Measurements from ENCODE around the gene MUS81. TPM values are rescaled to one million over a fixed set of nuclear protein-coding genes. Genes with fewer than 3 reads are reported as not detected.
A peak's percentile ranks its signal among the peaks of the same experiment; 100 is the strongest.

The MUS81 gene
- total and polyA plus RNA-seq, 9 of the 15 experiments (the other 6 are each of a cell fraction or from before 2014, with no cell fraction given), result 13.4 to 118 (median 53.7) TPM

GRCh38 chr11:65817835-65818680 is 42.2 kb upstream of the MUS81 start (continued):
- TF ChIP-seq ELK3 (CRISPR knock-in tag; IDR thresholded peaks at IDR 0.05) (no peak), ZNF12 (CRISPR knock-in tag; IDR thresholded peaks at IDR 0.05) (no peak; the same call in 1 of the 2 replicates), MTA3 (IDR thresholded peaks at IDR 0.05; ENCODE audit: borderline replicate concordance) (no peak; the same call in 1 of the 2 replicates), ZNF224 (CRISPR knock-in tag; IDR thresholded peaks at IDR 0.05) (no peak), TAL1 (IDR thresholded peaks at IDR 0.05) (no peak), THAP12 (CRISPR knock-in tag; IDR thresholded peaks at IDR 0.05) (peak; percentile 16; the same call in 1 of the 2 replicates), HMGXB4 (CRISPR knock-in tag; IDR thresholded peaks at IDR 0.05) (peak; percentile 68; the same call in 1 of the 2 replicates), RBBP5 (IDR thresholded peaks at IDR 0.05; ENCODE audit: borderline replicate concordance, insufficient read depth, low read length, poor library complexity, severe bottlenecking) (peak; percentile 59), KDM4B (IDR thresholded peaks at IDR 0.05; ENCODE audit: borderline replicate concordance in 2 of 2, low read depth in 1 of 2) (no peak)
